A204.1 (cell line): Measurements from ENCODE around the gene CLEC3B.

Source experiments
- FAIRE-seq: peaks from 2 replicates; lab custom pipeline; 2012; peaks lifted over from hg19 to GRCh38; lab: Jason Lieb, UNC

The CLEC3B gene

GRCh38 chr3:45003859-45004258, 22.2 kb upstream of the CLEC3B start:
- no peak for FAIRE-seq

GRCh38 chr3:45007091-45007490, 19.0 kb upstream of the CLEC3B start:
- FAIRE-seq: no peak

GRCh38 chr3:45008117-45008516, 18.0 kb upstream of the CLEC3B start:
- FAIRE-seq: no peak

GRCh38 chr3:45009868-45010267, 16.2 kb upstream of the CLEC3B start:
- FAIRE-seq: no peak

GRCh38 chr3:45010811-45011333, 15.2 kb upstream of the CLEC3B start:
- FAIRE-seq: no peak

- FAIRE-seq: no peak
These were observed 14.2 kb upstream of the CLEC3B start for GRCh38 chr3:45011756-45012508.

GRCh38 chr3:45012577-45012976, 13.5 kb upstream of the CLEC3B start:
- no peak for FAIRE-seq

GRCh38 chr3:45016916-45017315, 9.2 kb upstream of the CLEC3B start:
- FAIRE-seq: no peak

GRCh38 chr3:45017821-45018220, 8.3 kb upstream of the CLEC3B start:
- no peak for FAIRE-seq

- no peak for FAIRE-seq
These were observed 5.6 kb upstream of the CLEC3B start for GRCh38 chr3:45020534-45020933.

- FAIRE-seq: no peak
These were observed 4.4 kb upstream of the CLEC3B start for GRCh38 chr3:45021524-45022297.

- no peak for FAIRE-seq
These were observed 2.4 kb upstream of the CLEC3B start for GRCh38 chr3:45023675-45024074.

- no peak for FAIRE-seq
These were observed 1.4 kb upstream of the CLEC3B start for GRCh38 chr3:45024542-45025255.

GRCh38 chr3:45026957-45027356, 854 bp downstream of the CLEC3B start:
- FAIRE-seq: no peak

GRCh38 chr3:45027441-45027840, 1.3 kb downstream of the CLEC3B start:
- FAIRE-seq: no peak

- no peak for FAIRE-seq
These were observed 3.1 kb downstream of the CLEC3B start for GRCh38 chr3:45029216-45029615.

GRCh38 chr3:45029661-45030060, 3.6 kb downstream of the CLEC3B start:
- FAIRE-seq: no peak

GRCh38 chr3:45031531-45031930, 5.4 kb downstream of the CLEC3B start:
- no peak for FAIRE-seq

- no peak for FAIRE-seq
These were observed 6.0 kb downstream of the CLEC3B start for GRCh38 chr3:45032113-45032512.

- no peak for FAIRE-seq
These were observed 7.7 kb downstream of the CLEC3B start for GRCh38 chr3:45033791-45034190.

- no peak for FAIRE-seq
These were observed 8.6 kb downstream of the CLEC3B start for GRCh38 chr3:45034612-45035252.
